GM12891 (cell line): Measurements from ENCODE around the gene CEP350.

ENCODE experiments used
- POLR2A ChIP-seq: IDR thresholded peaks from 2 replicates; pipeline ENCODE4 v1.6.1; 2011; ENCODE audit warnings: low read depth, low read length, control low read depth
- TAF1 ChIP-seq: IDR thresholded peaks from 2 replicates; pipeline ENCODE4 v1.6.1; 2011; ENCODE audit warnings: low read depth, low read length, control low read depth

DNA sequence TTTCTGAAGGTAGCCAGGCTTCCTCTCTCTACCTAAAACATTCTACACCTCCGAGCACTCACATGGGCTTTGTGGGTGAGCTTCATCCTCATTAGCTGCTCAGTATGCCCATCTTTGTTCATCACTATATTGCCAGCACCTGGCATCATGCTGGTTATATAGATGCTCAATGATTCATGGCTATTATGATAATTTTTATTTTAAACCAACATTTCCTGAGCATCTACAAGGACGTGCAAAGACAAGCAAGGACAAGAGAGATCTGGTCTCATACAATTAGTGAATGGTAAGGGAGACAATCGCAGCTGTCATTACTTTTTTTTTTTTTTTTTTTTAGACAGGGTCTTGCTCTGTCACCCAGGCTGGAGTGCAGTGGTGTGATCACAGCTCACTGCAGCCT is 188.7 kb downstream of the CEP350 start:
- TF ChIP-seq POLR2A (no peak), TAF1 (no peak)
